Occipital lobe (tissue), 2 donors: ENCODE data around the gene LRMDA. TPM values are rescaled to one million over a fixed set of nuclear protein-coding genes. Genes with fewer than 3 reads are reported as not detected.

Experiments used
- DNase-seq: peaks from one replicate; lab custom pipeline; 2025; lab: John Stamatoyannopoulos, UW
- total RNA-seq: library from RNA; depleted of rRNA; stranded (reverse); fragments of >200 nt; gene quantifications from one replicate; pipeline ENCODE4 v1.2.3, GENCODE V29; 2014

LRMDA gene
- total RNA-seq, 1 donor from 2014 or later: 0.62 TPM

DNA sequence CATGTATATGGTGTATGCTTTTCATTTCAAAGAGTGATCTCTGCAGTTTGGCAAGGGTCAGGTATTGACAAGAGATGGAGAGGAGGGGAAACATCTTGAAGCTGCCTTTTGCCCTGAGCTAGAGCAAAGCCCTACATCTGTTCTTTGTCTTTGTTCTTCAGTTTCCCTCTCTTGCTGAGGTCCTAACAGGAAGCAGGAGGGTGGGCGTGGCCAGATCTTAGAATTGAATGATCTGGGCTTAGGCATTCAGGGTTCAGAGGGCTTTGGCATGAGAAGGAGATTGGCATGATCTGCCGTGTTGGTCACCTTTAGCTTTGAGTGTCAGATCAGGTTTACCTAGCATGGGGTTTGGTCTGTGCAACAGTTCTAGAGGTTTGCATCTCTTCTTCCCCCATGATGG, 41.3 kb downstream of the LRMDA start:
- no peak for DNase-seq

DNA sequence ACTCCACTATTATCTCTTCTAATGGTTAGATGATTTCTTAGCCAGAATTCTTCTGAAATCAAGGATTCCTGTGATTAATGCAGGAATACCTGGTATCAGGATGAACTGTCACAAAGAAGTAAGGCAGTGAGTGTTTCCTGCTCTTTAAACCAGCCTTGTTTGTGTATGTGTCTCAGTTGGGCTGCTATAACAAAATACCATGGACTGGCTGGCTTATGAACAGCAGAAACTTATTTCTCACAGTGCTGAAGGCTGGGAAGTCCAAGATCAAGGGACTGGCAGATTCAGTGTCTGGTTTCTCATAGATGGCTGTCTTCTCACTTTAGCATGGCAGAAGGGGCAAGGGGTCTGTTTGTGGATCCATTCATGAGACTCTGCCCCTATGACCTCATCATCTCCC, 42.7 kb downstream of the LRMDA start:
- DNase-seq: no peak

- DNase-seq: no peak
Measured at GRCh38 chr10:75475460-75476182, 44.2 kb downstream of the LRMDA start.

- no peak for DNase-seq
Measured at GRCh38 chr10:75476569-75476968, 45.1 kb downstream of the LRMDA start.

GRCh38 chr10:75476985-75477384, 45.6 kb downstream of the LRMDA start:
- DNase-seq: no peak

GRCh38 chr10:75477680-75478079, 46.3 kb downstream of the LRMDA start:
- no peak for DNase-seq

GRCh38 chr10:75480374-75480773, 49.0 kb downstream of the LRMDA start:
- no peak for DNase-seq

DNA sequence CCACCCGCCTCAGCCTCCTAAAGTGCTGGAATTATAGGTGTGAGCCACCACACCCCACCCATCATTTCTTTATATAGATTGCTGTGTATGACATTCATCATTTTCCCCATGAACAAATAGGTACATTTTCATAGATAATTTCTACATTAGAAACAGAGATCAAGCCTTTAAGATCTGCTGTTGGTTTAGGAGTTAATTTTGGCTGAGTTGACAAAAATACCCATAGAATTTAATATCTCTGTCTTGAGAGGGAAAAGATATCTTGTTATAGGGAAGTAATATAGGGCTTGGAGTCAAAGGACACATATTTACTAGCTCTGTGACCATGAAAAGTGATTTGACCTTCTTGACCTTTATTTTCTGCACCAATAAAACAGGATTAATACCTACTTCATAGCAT, 51.8 kb downstream of the LRMDA start:
- DNase-seq: no peak

- no peak for DNase-seq
Measured at GRCh38 chr10:75484717-75485116, 53.3 kb downstream of the LRMDA start.

DNA sequence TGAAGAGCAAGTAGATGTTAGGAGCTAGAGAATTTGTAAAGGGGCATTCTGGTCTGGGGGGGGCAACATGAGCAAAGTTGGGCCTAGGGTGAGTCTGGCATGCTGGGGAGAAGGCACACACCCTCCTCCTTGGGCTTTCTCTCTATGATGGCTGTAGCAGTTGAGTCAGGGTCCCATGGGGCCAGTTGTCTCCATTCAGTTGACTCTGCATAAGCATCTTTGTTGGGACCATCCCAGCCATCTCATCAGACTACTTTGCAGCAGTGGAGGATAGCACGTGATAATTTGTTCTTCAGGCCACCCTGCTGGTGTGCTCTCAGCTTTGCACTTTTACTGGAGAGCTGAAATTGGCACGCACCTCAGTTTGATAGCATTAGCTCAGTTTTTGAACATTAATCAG, 55.2 kb downstream of the LRMDA start:
- no peak for DNase-seq

GRCh38 chr10:75487087-75487754, 55.8 kb downstream of the LRMDA start:
- DNase-seq: no peak

DNA sequence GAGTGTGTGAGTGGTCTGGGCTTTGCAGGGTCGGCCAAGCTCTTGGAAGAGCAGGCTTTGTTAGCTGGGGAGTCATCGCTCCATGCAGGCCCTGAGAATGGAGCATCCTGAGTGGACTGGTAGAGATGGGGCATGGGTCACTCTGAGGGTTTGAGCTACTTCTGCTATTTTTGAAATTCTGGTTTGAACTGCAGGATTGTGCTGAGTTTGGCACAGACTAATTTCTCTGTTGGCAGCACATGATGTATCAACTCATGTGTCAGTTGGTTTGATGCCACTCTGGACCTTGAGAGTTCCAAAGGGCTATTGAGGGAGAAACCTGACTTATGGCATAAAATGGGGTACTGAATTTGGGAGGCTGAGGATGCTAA, 56.3 kb downstream of the LRMDA start:
- DNase-seq: no peak

GRCh38 chr10:75492173-75492925, 60.9 kb downstream of the LRMDA start:
- DNase-seq: no peak

GRCh38 chr10:75493464-75493863, 62.0 kb downstream of the LRMDA start:
- no peak for DNase-seq

- no peak for DNase-seq
Measured at GRCh38 chr10:75495434-75496190, 64.2 kb downstream of the LRMDA start.

GRCh38 chr10:75496191-75496567, 64.8 kb downstream of the LRMDA start:
- DNase-seq: no peak

- DNase-seq: no peak
Measured at GRCh38 chr10:75497997-75498883, 66.8 kb downstream of the LRMDA start.

DNA sequence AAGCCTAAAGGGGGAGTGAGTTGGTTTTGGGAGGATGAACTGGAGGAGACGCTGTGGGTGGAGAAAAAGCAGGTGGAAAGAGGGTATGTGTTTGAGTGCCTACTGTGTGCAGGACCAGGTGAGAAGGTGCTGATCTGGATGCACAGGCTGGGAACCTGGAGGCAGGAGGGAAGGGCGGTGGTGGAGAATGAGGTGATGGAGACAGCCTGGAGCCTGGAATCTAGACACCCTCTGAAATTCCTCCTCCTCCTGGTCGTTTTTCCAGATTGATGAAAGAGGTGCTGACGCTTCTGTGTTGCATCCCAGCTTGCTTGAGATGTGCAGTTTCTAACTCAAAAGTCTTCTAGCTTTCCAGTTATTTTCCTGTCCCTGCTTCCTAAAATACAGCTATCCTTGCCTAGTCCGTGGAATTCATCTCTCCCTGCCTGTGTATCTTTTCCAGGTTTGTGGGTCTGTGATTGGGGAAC, 67.5 kb downstream of the LRMDA start:
- DNase-seq: no peak

- no peak for DNase-seq
Measured at GRCh38 chr10:75499556-75500160, 68.2 kb downstream of the LRMDA start.

- DNase-seq: no peak
Measured at GRCh38 chr10:75502389-75502788, 71.0 kb downstream of the LRMDA start.
